Measurements from ENCODE around the gene IGF2BP2.
A peak's percentile ranks its signal among the peaks of the same experiment; 100 is the strongest.

IGF2BP2 gene

DNA sequence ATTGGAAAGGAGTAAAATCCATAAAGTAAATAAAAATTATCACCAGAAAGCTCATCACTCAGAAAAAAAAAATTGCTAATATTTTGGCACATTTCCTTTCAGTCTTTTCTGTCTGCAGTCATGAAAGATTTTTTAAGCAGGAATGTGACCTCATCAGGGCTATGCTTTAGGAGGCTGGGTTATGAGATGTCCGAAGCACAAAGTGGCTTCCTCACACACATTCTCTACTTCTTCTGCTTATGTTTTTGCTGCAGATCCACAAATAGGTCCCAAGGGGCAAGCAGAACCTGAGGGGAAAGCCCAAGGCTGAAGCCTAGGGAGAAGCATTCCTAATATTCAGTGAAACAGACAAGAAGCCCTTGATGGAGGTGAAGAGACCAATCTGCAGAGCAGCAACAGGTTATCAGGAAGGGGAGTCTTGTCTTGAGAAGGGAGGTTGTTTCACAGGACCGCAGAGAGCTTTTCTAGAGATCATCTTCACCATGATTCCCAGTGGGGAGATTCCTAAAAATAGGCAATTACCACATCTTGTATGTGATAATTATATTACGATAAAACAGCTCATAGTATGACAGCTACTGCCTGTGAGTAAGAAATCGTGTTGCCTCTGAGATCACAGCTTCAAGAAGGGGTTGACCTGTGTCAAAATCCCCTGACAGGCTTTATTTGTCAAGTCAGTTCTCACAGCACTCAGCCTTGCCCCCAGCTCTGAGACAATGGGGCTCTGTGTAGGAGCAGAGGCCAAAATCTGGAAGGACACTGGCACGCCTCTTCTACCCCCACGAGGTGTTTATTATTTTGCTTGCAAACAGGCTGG lies 60.5 kb downstream of the IGF2BP2 start:
- FAIRE-seq: no peak

DNA sequence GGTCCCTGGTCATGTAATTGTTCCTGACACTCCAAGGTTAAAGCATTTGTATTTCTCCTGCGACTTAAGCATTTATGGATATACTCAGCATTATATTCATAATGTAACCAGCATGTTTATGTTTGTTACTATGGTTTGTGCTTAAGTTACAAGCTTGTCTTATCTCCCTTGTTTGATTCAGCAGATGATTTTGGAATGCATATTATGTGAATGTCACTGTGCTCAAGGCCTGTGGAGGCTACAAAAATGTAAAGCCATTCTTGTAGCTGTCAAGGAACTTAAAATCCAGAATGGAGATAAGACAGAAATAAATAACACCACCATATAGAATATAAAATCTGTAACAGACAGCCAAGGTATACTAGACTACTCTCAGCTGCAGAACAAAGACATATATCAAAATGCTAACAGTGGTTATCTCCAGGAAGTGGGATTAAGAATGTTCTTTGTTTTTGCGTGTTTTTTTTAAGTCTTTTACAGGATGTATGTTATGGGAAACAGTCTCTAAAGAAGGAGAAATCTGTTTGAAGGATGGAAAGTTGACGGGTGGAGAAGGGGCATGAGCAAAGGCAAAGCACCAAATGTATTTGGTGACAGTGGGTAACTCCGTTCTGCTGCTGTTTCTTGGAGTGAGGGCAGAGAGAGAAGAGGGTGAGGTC lies 61.4 kb downstream of the IGF2BP2 start:
- FAIRE-seq: no peak

DNA sequence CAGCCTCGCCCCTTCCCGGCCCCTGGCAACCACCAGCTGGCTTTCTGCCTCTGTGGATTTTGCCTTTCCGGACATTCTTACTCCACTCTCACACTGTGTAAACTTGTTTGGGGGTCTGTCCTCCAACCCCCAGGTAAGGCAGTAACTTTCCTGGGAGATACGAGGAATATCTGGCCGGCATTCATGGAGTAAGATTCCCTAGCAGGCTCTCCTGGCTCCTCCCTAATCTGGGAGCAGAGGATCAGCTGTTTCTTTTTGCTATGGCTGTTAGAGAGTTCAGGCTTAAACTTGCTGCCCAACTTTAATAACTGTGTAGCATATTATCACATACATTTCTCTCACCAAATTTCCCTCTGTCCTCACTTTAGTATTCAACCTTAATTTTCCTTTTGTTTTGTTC lies 64.3 kb downstream of the IGF2BP2 start:
- no peak for FAIRE-seq

DNA sequence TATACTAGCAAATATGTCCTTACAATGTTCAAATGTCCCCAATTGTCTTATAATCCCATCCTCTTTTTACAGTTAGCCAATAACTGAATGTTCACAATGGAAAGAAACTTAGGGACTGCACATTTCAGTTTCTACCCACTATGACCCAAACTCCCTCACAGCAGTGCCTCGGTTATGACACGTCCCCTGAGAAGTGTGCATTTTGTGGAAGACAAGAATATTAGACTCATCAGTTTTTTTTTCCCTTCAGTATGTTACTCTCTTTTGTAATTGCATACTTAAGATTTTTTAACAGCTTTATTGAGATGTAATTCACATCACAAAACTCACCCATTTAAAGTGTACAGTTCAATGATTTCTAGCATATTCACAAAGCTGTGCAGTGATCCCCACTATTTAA lies 64.8 kb downstream of the IGF2BP2 start:
- no peak for FAIRE-seq

DNA sequence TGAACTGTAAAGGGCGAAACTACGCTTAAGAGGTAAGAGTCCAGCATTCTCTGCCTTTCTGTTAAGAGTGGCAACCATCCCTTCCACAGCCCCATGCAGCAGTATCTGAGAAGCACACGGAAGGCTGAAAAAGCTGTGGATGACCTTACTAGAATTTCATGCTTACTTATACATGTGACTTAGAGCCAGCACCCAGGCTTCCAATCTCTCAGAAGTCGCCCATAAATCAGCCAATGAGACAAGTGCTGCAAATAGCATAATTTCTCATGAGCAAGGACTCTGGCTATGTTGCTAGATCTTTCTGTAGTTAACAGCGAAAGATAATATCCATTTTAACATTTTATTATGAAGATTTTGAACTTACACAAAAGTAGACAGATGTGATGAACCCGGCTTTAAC lies 65.3 kb downstream of the IGF2BP2 start:
- no peak for FAIRE-seq

DNA sequence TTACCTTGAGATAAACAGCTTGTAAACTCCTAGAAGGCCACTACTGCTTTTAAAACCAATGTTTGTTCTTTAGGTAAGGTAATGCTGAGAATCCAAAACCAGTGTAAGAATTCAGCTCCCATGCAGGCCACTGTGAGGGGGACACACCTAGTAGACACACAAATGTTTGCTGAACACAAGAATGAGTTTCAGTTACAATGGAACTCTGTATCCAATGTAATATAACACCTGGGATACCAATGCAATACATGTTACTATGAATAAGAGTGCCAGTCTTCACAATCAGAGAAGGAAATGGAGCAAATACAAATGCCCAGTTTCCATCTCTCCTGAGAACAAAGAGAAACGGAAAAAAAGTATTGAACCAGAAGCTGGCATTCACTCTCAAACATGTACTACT lies 65.9 kb downstream of the IGF2BP2 start:
- no peak for FAIRE-seq

DNA sequence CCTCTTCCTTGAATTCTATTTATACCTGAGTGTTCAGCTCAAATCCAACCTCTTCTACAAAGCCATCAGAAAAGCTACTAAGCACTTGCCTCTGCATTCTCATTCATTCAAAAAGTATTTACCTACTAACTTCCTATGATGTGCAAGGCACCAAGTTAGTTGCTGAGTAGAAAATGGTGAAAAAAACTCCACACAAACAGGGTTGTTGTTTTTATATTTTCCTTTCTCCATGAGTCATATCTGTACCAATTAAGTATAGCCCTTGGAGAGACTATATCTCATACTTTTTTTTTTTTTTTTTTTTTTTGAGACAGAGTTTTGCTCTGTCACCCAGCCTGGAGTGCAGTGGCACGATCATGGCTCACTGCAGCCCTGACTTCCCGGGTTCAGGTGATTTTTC lies 67.7 kb downstream of the IGF2BP2 start:
- no peak for FAIRE-seq

DNA sequence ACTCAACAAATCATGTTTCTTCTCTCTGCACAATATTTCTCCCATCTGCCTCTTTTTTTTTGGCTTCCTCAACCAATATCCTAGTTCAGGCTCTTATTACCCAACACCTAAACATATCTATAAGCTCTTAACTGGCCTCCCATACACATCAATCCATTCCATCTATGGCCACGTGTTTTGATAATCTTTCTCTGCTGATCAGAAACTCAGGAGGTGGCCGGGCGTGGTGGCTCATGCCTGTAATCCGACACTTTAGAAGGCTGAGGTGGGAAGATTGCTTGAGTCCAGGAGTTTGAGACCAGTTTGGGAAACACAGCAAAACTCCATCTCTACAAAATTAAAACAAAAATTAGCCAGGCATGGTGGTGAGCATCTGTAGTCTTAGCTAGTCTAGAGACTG lies 68.4 kb downstream of the IGF2BP2 start:
- no peak for FAIRE-seq

DNA sequence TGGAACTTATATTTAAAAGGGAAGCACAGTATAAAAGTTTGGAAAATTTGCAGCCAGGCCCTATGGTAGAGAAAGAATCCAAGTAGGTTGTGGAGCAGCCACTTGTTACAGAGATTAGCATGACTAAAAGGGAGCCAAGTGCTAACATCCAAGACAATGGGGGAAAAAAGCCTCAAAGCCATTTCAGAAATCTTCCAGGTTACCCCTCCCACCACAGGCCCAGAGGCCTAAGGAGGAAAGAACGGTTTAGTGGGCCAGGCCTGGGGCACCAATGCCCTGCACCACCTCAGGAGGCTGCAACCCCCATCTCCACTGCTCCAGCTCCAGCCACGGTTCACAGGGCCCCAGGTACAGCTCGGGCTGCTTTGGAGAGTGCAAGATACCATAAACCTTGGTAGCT lies 69.9 kb downstream of the IGF2BP2 start:
- FAIRE-seq: no peak

DNA sequence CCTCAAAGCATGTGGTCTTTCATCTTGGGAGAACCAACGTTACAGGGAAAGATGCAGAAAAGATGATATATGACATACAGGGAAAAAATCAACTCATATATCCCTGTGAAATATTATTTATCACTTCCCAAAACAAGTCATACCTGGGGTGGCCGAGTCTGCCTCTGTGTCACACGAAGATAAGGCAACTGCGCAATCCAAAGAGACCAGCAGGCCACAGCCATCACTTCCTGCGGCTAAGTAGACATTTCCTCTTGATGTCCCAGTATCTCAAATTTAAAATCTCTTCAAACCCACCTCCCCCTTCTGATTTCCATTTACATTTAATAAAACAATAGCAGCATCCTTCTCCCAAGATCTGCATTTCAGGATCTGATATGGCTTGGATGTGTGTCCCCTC lies 71.5 kb downstream of the IGF2BP2 start:
- FAIRE-seq: no peak

DNA sequence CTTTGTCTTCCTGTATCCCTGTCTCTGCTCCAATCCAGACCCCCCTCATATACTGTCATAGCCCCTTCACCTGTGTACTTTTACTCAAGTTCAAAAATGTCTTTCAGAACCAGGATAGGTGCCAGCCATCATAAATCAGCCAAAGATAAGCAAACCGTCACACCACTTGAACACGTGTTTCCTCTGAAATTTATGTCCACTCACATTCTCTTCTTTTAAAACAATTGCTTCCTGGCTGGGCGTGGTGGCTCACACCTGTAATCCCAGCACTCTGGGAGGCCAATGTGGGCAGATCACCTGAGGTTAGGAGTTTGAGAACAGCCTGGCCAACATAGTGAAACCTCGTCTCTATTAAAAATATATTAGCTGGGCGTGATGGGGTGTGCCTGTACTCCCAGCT lies 74.1 kb downstream of the IGF2BP2 start:
- no peak for FAIRE-seq

DNA sequence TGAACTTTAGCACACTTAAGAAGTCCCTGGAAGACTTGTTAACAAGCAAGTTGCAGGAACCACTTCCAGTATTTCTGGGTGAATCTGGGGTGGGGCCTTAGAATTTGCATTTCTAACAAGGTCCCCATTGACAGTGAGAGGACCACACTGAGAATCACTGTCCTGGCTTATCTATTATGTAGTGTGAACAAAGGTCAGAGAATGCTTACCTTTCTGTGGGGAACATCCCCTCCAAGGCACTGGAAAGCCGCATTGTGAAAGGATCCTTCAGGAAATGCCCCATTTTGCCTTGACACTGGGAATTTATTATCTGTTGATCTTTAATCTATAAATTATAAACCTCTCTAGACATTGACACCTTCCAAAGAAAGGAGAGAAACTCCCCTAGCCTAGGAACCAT lies 74.8 kb downstream of the IGF2BP2 start:
- FAIRE-seq: no peak

DNA sequence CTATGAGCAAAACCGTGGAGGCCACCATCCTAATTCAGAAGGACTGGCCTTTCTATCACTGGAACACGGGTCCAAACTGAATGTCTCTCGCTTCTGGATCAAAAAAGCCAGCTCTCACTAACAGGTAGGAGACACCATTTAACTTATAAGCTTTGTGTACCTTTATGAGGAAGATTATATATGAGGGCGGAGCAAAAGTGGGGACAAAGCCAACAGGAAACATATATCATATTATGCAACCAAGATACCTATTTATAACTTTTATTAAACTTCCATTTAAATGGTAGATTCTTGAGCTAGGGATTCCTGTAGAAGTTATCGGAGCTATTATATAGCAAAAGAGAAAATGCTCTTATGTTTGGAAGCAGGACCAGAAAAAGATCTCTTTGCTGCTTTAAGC lies 78.4 kb downstream of the IGF2BP2 start:
- no peak for FAIRE-seq

DNA sequence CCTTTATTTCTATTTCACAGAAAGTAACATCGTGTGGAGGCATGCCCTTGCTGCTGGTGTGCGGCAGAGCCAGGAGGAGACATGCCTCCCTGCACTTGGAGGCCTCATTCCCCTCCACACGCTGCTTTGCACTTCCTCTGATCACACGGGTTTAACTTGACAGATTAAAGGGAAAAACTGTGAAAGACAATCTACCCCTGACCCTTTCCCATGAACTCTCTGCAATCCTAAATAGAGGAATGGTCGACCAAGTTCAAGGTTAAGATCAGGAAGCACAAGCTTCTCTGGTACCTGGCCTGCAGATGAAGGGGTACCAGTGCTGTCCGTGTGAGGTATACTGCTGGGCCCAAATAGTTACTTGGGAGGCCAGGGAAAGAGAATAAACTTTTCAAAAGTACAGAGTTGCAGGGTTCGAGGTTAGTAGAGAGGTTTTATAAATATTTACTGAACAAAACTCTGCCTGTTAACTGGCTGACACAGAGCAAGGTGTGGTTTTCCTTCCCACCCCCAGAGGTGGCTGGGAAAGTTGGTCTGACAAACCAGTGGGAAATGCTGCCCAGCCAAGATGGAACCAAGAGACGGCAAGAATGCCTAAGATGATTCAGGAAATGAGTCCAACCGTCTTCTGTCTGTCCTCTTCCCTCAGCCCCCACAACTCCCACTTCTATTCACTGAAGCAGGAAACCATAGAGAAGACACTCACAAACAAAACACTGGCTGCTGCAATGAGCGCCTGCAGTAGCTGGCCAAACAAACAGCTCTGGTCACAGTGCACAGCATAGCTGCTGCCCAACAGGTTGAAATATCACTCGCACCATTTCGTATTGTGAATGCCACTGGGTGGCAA lies 79.6 kb downstream of the IGF2BP2 start:
- FAIRE-seq: no peak

DNA sequence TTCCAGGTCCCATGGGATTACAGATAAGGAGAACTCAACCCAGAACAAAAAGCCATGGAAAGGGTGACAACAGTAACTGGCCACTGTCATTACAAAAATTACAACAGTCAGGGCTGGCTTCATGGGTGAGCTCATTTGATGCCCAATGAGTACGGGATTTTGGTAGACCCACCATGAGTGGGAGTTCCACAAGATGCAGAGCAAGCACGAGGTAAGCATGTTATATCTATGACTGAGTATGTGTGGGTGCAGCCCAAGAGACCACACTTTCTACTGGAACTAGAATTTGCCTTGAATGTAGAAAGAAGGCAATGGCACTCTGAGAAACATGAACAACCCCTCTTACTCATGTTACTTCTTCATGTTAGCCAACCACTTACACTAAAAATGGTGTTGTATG lies 83.3 kb downstream of the IGF2BP2 start:
- no peak for FAIRE-seq

DNA sequence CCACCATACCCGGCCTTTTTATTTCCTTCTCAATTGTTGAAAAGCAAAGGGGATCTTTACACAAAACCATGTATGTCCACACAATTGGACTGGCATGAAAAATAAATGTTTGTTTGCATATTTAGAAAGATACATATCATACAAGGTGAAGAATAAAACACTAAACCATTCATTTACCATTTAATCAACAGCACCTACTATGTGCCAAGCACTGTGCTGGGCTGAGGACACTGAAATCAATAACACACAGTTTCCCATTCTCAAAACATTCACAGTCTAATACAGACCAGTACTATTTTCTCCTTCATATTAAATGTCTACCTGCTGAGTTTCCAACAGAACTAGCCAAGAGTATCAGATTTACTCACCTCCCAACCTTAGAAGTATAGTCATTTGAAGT lies 84.7 kb downstream of the IGF2BP2 start:
- no peak for FAIRE-seq

DNA sequence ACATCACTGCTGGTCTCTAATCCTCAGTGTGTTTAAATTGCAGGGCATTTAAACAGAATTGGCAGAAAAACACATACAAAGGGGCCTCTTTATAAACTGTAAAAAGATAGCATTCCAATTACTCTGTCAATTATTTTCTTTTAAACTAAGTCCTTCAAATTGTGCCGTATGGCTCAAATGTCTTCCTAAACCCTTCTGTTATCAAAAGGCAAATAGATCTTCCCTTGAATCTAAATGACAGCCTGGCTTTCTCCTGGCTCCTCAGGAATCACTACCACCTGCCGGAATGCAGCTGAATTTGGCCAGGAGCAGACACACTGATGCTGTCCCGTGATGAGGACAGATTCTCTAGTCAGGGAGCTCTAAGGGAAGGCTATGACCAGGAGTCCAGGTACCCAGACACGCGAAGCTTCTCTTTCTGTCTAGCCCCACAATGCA lies 85.6 kb downstream of the IGF2BP2 start:
- FAIRE-seq: peak; percentile 32

DNA sequence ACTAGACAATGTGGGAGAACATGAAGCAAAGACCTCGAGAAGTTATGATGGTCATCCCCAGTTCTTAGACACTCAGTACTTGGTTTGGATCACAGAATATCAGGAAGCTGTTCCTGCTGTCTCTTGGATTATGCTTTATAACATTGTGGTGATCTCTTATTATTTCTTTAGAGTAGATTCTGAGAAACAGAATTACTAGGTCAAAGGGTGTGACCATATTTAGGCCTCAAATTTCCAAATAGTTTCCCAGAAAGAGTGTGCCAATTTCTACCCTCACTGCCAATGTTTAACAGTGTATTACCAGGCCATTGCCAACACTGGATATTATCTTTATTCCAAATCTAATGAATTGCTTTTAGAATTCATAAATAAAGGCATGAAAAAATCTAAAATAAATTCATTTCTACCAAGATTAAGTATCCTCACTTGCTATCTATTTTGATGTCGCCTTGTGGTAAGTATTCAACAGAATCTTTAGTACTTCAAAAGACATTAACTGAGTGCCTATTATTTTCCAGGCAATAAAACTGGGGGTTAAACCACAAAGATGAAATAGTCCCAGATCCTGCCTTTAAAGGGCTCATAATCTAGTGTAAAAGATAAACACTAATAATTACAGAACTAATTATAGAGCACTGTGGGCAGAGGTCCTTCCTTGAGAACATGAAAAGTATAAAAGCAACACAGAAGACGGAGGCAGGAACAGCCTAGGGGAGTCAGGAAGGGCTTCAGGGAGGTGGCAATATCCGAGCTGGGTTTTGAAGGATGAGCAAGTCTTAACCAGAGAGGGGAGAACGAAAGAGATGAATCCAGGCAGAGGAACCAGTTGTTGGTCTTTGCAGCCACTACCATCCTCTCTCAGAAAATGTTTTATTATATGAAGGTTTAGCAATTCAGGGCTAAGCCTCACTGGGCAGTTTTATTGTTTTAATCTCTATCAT lies 86.8 kb downstream of the IGF2BP2 start:
- FAIRE-seq: peak; percentile 9

DNA sequence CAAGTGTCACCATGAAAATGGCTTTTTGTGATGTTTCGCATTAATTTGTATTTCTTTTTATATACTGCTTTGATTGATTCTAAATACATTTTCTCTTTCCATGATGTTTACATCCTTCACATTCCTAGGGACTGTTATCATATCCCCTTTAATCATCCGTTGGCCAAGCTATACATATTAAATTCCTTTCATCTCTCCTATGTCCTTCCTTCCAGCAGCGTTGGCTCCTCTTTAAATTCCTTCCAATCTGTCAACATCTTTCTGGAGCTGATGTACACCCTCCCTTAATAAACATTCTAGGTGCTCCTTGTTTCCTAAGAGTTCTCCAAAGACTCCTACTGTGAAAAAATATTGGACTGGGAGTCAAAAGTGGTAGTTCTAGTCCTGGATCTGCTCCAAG lies 87.8 kb downstream of the IGF2BP2 start:
- peak; percentile 81 for FAIRE-seq

DNA sequence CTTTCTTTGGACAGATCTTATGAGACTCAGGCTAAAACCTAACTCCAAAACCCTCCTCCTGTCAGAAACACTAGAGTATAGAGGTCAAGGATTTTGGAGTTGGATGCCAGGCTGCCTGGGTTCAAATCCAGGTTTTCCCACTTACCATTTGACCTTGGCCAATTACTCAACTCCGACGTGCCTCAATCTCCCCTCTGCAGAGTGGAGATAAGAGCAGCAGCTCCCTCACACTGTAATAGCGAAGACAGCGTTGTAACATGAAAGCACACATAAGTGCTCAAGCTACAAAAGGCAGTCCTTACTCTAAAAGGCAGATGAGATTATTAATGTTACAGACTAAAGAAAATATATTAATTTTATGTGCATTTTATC lies 90.1 kb downstream of the IGF2BP2 start:
- FAIRE-seq: no peak

DNA sequence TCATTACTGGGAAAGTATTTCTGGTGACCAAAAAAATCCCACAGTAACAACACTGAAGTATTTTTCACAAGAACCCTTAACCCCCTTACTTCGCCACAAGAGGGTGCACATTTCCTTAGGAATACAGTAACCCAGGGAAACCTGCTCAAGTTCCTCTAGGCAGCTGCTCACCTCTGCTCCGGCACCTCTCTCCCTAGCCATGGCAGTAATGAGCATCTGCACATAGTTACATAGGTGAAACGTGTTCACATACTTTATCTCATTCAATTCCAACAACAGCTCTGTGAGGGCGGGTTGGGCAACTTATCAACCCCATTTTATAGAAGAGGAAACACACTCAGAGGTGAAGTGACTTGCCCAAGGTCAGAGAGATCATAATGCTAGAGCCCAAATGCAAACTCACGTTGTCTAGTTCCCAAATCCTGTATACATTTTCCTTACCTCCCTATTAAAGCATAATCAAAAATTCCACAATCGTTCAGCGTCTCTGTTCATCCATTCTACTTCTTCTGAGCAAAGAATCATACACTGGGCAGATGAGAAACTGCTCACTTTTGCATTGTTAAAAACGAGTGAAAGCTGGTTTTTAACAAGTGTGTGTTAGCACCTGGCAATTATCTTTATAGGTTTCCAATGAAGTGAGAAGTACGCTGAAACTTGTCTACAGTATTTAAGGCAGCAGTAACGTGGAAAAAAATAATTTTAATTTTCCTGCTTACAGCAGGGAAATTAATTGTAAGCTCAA lies 90.7 kb downstream of the IGF2BP2 start:
- peak; percentile 87 for FAIRE-seq

DNA sequence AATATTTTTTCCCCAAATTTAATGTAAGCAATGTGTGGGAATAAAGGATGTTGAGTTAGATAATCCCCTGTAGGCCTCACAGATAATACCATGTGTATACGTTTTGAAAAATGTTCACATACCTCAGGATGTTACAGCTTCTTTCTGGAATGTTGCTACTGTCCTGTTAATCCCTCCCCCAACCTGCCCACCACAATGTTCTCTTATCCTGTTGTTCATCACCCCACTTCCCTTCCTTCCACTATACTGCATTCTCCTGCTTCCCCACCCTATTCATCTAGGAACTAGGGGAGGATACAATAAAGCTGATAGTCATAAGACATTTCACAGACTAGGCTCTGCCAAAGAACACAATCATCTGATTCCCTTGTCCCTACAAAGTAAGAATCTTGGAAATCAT lies 92.1 kb downstream of the IGF2BP2 start:
- no peak for FAIRE-seq

All from A204.1 (cell line).